Neural progenitor cell (in vitro differentiated cells): ENCODE results near the gene MAOB.

Experiments used
- EZH2 ChIP-seq: fragments of 200-600 bp; sonication (generic); IDR thresholded peaks from 2 replicates; pipeline ENCODE4 v1.6.1; 2017; ENCODE audit warnings: antibody characterized with exemption, mild to moderate bottlenecking, moderate library complexity
- TF ChIP-seq, protein P1 (sequence below): fragments of 200-600 bp; sonication (generic); IDR thresholded peaks from 2 replicates; pipeline ENCODE4 v1.5.1; 2017; ENCODE audit warnings: antibody characterized with exemption, mild to moderate bottlenecking

DNA sequence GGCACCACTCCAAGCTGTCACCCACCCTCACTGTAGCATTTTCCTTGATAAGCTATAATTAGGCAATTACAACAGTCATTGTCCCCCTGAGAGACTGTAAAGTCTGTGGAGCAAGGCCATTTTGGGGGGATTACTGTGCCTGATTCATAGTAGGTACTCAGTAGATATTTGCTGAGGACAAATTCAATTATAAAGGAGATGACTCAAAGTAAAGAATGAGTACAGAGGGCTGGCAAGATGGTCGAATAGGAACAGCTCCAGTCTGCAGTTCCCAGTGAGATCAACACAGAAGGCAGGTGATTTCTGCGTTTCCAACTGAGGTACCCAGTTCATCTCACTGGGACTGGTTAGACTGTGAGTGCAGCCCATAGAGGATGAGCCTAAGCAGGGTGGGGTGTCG, 42.0 kb downstream of the MAOB start:
- no peak for TF ChIP-seq EZH2
- TF ChIP-seq, protein P1, sequence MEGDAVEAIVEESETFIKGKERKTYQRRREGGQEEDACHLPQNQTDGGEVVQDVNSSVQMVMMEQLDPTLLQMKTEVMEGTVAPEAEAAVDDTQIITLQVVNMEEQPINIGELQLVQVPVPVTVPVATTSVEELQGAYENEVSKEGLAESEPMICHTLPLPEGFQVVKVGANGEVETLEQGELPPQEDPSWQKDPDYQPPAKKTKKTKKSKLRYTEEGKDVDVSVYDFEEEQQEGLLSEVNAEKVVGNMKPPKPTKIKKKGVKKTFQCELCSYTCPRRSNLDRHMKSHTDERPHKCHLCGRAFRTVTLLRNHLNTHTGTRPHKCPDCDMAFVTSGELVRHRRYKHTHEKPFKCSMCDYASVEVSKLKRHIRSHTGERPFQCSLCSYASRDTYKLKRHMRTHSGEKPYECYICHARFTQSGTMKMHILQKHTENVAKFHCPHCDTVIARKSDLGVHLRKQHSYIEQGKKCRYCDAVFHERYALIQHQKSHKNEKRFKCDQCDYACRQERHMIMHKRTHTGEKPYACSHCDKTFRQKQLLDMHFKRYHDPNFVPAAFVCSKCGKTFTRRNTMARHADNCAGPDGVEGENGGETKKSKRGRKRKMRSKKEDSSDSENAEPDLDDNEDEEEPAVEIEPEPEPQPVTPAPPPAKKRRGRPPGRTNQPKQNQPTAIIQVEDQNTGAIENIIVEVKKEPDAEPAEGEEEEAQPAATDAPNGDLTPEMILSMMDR, result no peak
